NCI-H2081 (cell line): ENCODE data around the gene LRTM1.

Experiments
- DNase-seq, 2 experiments: peaks; one replicate each; lab custom pipeline; 2025; lab: John Stamatoyannopoulos, UW

LRTM1 gene

GRCh38 chr3:54939557-54940300 lies 11.9 kb upstream of the LRTM1 start:
- DNase-seq: no peak

- no peak for DNase-seq
Measured at GRCh38 chr3:54936561-54936960, 8.7 kb upstream of the LRTM1 start.

- DNase-seq: no peak
Measured at GRCh38 chr3:54935869-54936268, 8.0 kb upstream of the LRTM1 start.

- no peak for DNase-seq
Measured at GRCh38 chr3:54932606-54933005, 4.7 kb upstream of the LRTM1 start.

GRCh38 chr3:54931182-54931581 lies 3.3 kb upstream of the LRTM1 start:
- no peak for DNase-seq

- DNase-seq: no peak
Measured at GRCh38 chr3:54918516-54918915, 9.3 kb downstream of the LRTM1 start.

- no peak for DNase-seq
Measured at GRCh38 chr3:54917862-54918261, 10.0 kb downstream of the LRTM1 start.

GRCh38 chr3:54917174-54917573 lies 10.7 kb downstream of the LRTM1 start:
- DNase-seq: no peak

- DNase-seq: no peak
Measured at GRCh38 chr3:54916732-54917131, 11.1 kb downstream of the LRTM1 start.

- DNase-seq: no peak
Measured at GRCh38 chr3:54915976-54916375, 11.9 kb downstream of the LRTM1 start.

GRCh38 chr3:54915181-54915580 lies 12.7 kb downstream of the LRTM1 start:
- no peak for DNase-seq

GRCh38 chr3:54914180-54914579 lies 13.7 kb downstream of the LRTM1 start:
- DNase-seq: no peak

- DNase-seq: no peak
Measured at GRCh38 chr3:54909191-54909590, 18.7 kb downstream of the LRTM1 start.

- no peak for DNase-seq
Measured at GRCh38 chr3:54906763-54907162, 21.1 kb downstream of the LRTM1 start.

GRCh38 chr3:54905920-54906319 lies 21.9 kb downstream of the LRTM1 start:
- DNase-seq: no peak

GRCh38 chr3:54905261-54905888 lies 22.5 kb downstream of the LRTM1 start:
- no peak for DNase-seq

GRCh38 chr3:54901906-54902685 lies 25.8 kb downstream of the LRTM1 start:
- DNase-seq: no peak

- no peak for DNase-seq
Measured at GRCh38 chr3:54900838-54901591, 26.8 kb downstream of the LRTM1 start.

GRCh38 chr3:54899273-54899672 lies 28.6 kb downstream of the LRTM1 start:
- DNase-seq: no peak

GRCh38 chr3:54897028-54897711 lies 30.7 kb downstream of the LRTM1 start:
- no peak for DNase-seq

- DNase-seq: no peak
Measured at GRCh38 chr3:54895613-54896012, 32.2 kb downstream of the LRTM1 start.

- DNase-seq: no peak
Measured at GRCh38 chr3:54892168-54892567, 35.7 kb downstream of the LRTM1 start.
